Neural crest cell (in vitro differentiated cells): ENCODE measurements around the gene TMEM69. TPM values are rescaled to one million over a fixed set of nuclear protein-coding genes. Genes with fewer than 3 reads are reported as not detected.

Experiments
- DNase-seq: peaks from one replicate; pipeline ENCODE4 v3.0.0; 2021; ENCODE audit warnings: low read depth, mixed read lengths, low spot score
- H3K27ac Mint-ChIP-seq: one replicate; pipeline ENCODE4 v1.8.0; 2021; ENCODE audit warnings: mild to moderate bottlenecking, mixed read lengths; ENCODE audit not compliant: unreplicated experiment
- H3K27me3 Mint-ChIP-seq: 2 replicates; pipeline ENCODE4 v1.8.0; 2021; ENCODE audit warnings: low read depth, mild to moderate bottlenecking, mixed read lengths
- H3K36me3 Mint-ChIP-seq: 2 replicates; pipeline ENCODE4 v1.8.0; 2021; ENCODE audit warnings: low read depth, mild to moderate bottlenecking, mixed read lengths
- H3K4me1 Mint-ChIP-seq: 2 replicates; pipeline ENCODE4 v1.8.0; 2021; ENCODE audit warnings: mixed read lengths
- H3K4me3 Mint-ChIP-seq: one replicate; pipeline ENCODE4 v1.8.0; 2021; ENCODE audit warnings: mild to moderate bottlenecking, mixed read lengths
- H3K9me3 Mint-ChIP-seq: 2 replicates; pipeline ENCODE4 v1.8.0; 2021; ENCODE audit warnings: mixed read lengths
- CTCF ChIP-seq: fragments of 200-600 bp; sonication (generic); conservative IDR thresholded peaks from 2 replicates; pipeline ENCODE4 v1.5.0; 2021; ENCODE audit warnings: antibody characterized with exemption, mild to moderate bottlenecking
- total RNA-seq: library from RNA; stranded (reverse); gene quantifications from 2 replicates; pipeline ENCODE4 v1.2.1, GENCODE V29; 2021

TMEM69 gene
- total RNA-seq, 1 donor from 2014 or later = 29.6 TPM

GRCh38 chr1:45679123-45679522 is 8.9 kb upstream of the TMEM69 start:
- Mint-ChIP-seq H3K9me3 (no peaks in the 10 kb centered on the region), H3K4me1 (peaks cover 39% of the 10 kb centered on the region), H3K36me3 (peaks cover 2% of the 10 kb centered on the region), H3K4me3 (no peak overlapping the region), H3K27ac (no peak overlapping the region), H3K27me3 (no peaks in the 10 kb centered on the region)
- DNase-seq = no peak
- TF ChIP-seq CTCF = no peak

GRCh38 chr1:45682942-45683341 is 5.0 kb upstream of the TMEM69 start:
- no peaks in the 10 kb centered on the region for H3K27me3 Mint-ChIP-seq
- peak overlapping the region; percentile 47 for H3K4me3 Mint-ChIP-seq
- TF ChIP-seq CTCF = no peak
- DNase-seq = no peak
- no peaks in the 10 kb centered on the region for H3K9me3 Mint-ChIP-seq
- H3K4me1 Mint-ChIP-seq = peaks cover 64% of the 10 kb centered on the region
- no peak overlapping the region for H3K27ac Mint-ChIP-seq
- no peaks in the 10 kb centered on the region for H3K36me3 Mint-ChIP-seq

- no peaks in the 10 kb centered on the region for H3K27me3 Mint-ChIP-seq
- no peak for TF ChIP-seq CTCF
- no peak for DNase-seq
- H3K4me1 Mint-ChIP-seq = peaks cover 63% of the 10 kb centered on the region
- no peaks in the 10 kb centered on the region for H3K36me3 Mint-ChIP-seq
- no peaks in the 10 kb centered on the region for H3K9me3 Mint-ChIP-seq
- no peak overlapping the region for H3K27ac Mint-ChIP-seq
- peak overlapping the region; percentile 97 for H3K4me3 Mint-ChIP-seq
These were observed 3.6 kb upstream of the TMEM69 start for GRCh38 chr1:45684402-45684801.

- no peak for TF ChIP-seq CTCF
- no peaks in the 10 kb centered on the region for H3K9me3 Mint-ChIP-seq
- peaks cover 62% of the 10 kb centered on the region for H3K4me1 Mint-ChIP-seq
- H3K36me3 Mint-ChIP-seq = no peaks in the 10 kb centered on the region
- no peak for DNase-seq
- no peaks in the 10 kb centered on the region for H3K27me3 Mint-ChIP-seq
- peak overlapping the region; percentile 97 for H3K27ac Mint-ChIP-seq
- H3K4me3 Mint-ChIP-seq = peak overlapping the region; percentile 97
These were observed 2.5 kb upstream of the TMEM69 start for GRCh38 chr1:45685308-45686014.

- H3K27me3 Mint-ChIP-seq = no peaks in the 10 kb centered on the region
- peak; percentile 36 for TF ChIP-seq CTCF
- peaks cover 57% of the 10 kb centered on the region for H3K4me1 Mint-ChIP-seq
- H3K9me3 Mint-ChIP-seq = no peaks in the 10 kb centered on the region
- no peak for DNase-seq
- H3K36me3 Mint-ChIP-seq = no peaks in the 10 kb centered on the region
- peak overlapping the region; percentile 97 for H3K4me3 Mint-ChIP-seq
- H3K27ac Mint-ChIP-seq = peak overlapping the region; percentile 97
These were observed 2.0 kb upstream of the TMEM69 start for GRCh38 chr1:45686015-45686287.
